Activated CD8-positive, alpha-beta memory T cell treated with anti-CD3 and anti-CD28 coated beads for 48 hours (primary cell): Measurements from ENCODE around the gene AMFR.

ENCODE experiments used
- DNase-seq, 3 experiments: peaks; one replicate each; pipeline ENCODE4 v3.0.0-alpha.2; 2020; ENCODE audit warnings: low read depth in 2 of 3, low spot score in 2 of 3

Gene AMFR

GRCh38 chr16:56336071-56336688 is 89.2 kb downstream of the AMFR start:
- no peak for DNase-seq

DNA sequence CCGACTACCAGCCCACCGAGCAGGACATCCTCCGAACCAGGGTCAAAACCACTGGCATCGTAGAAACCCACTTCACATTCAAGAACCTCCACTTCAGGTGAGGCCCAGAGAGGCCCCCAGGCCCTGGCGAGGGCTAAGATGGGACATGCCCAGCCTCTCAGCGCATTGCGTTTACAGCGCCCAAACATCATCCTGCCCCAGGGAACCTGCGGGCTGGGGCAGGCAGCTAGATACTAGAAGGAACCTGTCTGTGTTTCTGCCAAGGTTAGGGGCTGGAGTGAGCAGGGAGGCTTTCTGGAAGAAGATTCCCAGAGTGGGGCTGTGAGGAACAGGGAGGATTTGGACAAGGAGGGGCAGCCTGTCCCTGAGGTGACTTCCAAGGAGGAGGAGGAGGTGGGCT is 90.6 kb downstream of the AMFR start:
- no peak for DNase-seq

DNA sequence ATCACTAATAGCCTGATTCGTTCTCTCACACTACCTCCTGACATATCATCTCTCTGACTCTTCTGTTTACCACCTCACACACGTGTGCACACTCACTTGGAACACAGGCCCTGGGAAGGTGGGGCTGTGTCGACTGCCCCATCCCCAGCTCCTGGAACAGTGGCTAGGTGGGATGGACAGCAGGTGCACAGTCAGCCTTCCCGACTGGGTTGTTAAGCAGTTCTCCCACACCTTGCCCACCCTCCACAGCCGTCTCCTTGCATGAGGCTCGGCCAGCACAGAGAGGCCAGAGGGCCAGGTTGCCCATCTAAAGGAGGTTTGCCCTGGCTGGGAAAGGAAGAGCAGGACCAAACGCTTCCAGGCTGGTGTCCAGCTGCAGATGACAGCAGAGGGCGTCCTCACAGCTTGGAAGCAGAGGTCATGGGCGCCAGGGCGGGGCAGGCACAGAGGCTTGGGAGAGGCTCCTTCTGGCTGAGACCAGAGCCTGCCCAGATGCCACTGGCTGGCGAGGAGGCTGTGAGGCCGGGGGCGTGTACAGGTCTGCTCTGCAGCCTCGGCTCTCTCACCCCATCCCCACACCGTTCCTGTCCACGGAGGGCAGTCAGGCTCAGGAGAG is 92.8 kb downstream of the AMFR start:
- no peak for DNase-seq

DNA sequence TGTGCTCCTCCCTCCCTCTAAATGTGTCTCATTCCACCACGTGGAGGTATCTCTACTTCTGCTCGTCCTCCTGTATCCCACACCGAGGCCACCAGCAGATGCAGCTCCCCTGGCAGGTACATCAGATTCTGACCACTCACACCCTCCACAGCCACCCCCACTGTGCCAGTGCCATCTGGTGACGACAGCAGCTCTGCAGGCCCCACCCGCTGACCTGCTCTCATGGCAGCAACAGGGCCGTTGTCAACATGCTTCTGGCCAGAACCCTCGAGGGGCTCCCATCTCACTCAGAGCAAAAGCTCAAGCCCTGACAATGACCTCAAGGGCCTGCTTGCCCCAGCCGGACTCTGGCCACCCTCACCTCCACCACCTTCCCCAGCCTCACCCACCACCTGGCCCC is 93.4 kb downstream of the AMFR start:
- DNase-seq: no peak

- no peak for DNase-seq
These were observed 93.9 kb downstream of the AMFR start for GRCh38 chr16:56331399-56331798.

GRCh38 chr16:56330476-56330875 is 94.9 kb downstream of the AMFR start:
- DNase-seq: no peak

DNA sequence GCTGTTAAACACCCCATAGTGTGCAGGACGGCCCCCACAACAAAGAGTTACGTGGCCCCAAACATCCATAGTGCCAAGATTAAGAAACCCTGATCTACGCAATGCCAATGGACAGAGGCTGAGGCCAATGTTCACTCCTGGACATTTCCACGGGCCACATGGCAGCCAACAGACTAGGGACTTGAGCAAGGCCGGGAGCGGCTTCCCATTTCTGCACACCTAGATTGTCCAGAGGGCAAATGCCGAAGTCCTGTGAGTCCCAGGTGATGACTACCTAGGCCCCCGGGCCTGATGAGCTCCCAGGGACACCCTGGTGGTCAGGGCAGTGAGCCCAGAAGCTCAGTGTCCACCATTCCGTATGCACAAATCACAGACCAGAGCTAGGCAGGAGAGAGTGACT is 95.5 kb downstream of the AMFR start:
- DNase-seq: no peak

GRCh38 chr16:56328276-56329022 is 96.9 kb downstream of the AMFR start:
- DNase-seq: no peak

GRCh38 chr16:56327929-56328258 is 97.5 kb downstream of the AMFR start:
- DNase-seq: no peak

GRCh38 chr16:56327071-56327928 is 98.0 kb downstream of the AMFR start:
- no peak for DNase-seq

DNA sequence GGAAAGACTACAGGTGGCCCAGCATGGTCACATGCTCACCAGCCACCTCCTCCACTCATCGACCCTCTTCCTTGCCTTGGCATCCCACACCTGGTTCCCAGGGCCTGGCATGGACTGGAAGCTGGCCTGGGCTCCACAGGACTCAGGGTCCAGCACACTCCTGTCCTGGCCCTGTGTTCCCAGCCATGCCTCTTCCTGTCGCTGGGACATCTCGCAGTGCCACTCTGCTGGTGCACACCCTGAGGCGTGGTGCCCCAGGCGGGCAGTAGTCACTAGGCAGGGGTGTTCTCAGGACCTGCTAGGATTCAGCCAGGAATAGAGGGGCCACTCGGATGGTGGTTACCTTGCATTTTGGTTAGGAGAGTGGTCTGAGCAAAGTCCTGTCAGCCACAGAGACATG is 99.4 kb downstream of the AMFR start:
- DNase-seq: no peak

DNA sequence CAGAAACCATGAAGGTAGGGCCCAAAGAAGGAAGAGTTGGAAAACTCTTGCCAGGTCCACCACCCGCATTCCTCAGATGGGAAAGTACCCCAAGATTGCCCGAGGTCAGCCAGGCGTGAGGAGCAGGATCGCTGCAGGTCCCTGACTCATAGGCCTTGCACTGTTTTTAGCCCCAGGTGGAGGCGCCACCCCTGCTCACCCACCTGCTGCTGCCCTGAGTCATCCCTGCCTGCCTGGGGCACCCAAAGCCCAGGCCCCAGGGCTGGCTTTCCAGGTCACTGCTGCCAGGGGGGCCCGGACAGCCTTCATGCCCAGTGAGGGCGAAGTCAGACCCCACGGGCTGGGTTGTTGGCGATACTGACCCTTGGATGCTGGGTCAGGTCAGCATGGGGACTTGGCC is 100.9 kb downstream of the AMFR start:
- DNase-seq: no peak

GRCh38 chr16:56321571-56321970 is 103.8 kb downstream of the AMFR start:
- DNase-seq: no peak

GRCh38 chr16:56320811-56321558 is 104.4 kb downstream of the AMFR start:
- DNase-seq: no peak

DNA sequence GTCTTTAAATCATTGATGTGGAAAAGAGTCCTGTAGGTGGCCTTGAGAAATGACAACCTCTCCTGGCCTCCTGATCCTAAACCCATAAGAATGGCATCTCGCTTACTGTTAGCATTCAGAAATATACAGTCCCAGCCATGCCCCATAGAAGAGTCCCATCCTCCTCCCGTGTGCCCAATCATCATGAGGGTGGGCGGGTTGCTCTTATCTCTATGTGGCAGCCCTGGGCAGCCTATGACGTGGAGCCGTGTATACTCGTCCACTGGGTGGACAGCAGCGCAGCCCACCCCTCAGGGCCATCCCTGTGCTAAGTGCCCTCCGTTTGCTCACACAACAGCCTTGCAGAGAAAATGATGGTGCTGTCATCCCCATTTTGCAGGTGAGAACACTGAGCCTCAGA is 105.3 kb downstream of the AMFR start:
- DNase-seq: no peak

- DNase-seq: no peak
These were observed 106.0 kb downstream of the AMFR start for GRCh38 chr16:56319376-56319775.

DNA sequence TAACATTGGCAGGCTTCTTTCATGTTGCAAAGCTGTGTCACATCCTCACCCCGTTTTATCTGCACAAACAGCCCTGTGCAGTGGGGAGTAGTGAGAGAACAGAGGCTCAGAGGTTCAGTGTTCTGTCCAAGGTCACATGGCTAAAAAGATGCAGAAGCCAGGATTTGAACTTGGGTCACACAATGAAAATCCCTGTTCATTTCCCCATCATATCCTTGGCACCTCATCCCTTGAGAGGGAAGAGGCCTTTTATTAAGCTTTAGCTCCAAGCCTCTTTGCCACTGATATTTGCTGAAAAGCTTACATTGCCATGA is 106.6 kb downstream of the AMFR start:
- no peak for DNase-seq

- peak; percentile 47 to 77 (median 63) for DNase-seq
These were observed 107.1 kb downstream of the AMFR start for GRCh38 chr16:56317998-56318826.

DNA sequence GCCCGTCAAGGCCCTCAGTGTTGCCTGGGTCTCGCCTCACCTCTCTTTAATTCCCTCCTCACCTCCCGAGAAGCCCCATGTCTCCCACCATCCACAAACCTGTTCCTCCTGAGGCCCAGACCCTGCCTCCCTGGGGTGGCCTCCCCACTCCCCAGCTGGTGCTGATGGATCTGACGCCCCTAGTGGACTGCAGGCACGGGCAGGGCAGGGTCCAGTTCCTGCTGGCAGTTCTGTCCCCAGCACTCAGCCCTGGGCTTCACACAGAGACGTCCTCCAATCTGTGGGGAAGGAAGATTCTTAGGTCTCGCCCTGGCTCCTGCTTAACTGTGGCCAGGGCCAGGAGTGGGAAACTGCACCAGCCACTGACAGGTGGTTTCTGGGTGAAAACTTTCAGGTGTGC is 108.8 kb downstream of the AMFR start:
- DNase-seq: no peak

DNA sequence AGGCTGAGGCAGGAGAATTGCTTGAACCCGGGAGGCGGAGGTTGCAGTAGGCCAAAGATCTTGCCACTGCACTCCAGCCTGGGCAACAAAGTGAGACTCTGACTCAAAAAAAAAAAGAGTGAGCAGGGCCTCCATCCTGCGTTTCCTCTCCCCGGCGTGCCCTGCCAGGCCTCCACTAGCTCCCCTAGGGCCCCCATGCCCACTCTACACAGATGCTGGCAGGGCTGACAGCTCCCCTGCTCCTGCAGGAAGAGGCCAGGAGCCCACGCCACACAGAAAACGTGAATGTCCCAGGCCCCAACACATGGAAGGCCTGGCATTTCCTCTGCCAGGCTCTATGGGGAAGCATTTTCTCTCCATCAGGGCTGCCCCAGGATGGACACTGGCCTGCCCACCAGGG is 109.4 kb downstream of the AMFR start:
- DNase-seq: no peak
